ENCODE measurements around the gene POLRMT.

POLRMT gene

DNA sequence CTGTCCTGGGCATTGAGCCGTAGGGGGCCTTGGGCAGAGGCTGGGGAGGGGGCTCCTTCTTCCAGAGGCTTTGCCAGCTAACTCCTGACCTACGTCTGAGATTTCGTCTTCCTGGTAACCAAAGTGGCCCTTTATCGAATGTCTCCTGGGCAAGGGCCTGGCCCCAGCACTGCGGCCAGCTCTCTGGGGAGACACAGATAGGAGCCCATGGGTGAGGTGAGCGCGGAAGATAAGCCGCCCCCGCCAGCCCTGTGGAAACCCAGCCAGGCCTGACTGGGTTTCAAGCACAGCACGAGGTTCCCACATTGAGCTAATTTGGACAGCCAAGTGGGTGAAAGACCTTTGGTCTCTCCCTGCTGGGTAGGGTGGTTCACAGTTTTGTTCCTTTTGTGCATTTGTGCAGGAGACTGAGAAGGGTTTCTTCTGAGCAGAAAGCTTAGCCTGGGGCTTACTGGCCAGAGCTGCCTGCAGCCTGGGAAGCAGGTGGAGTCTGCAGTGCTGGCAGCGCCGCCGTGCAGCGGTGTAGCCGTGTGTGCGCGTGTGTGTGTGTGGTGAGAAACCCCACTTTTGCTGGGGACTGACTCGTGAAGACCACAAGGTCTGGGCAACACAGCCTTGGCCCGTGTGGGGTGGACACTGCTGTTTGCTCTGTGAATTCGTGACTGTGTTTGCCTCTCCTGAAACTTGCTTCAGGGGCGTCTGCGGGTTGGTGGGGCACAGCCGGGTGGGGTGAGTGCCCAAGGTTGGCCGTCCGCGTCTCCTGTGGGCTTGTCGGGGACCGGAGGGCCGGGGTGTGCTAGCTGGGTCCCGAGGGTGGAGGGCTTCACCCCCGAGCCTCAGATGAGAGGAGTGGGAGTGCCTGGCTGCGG lies 58.4 kb downstream of the POLRMT start:
- DNase-seq, result no peak

DNA sequence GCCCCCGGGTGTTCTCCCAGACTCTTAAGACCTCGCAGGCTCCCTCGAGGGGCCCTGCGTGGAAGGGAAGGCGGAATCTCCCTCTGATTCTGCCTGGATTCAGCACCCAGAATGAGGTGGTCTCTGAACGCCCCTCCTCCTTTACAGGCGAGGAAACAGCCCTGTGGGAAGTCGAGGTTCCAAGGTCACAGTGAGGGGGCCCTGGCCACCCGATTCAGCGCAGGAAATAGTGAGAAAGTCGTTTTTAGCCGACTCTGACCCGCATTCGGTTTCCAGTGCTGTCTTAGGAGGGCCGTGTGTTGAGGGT lies 59.9 kb downstream of the POLRMT start:
- DNase-seq, result no peak

DNA sequence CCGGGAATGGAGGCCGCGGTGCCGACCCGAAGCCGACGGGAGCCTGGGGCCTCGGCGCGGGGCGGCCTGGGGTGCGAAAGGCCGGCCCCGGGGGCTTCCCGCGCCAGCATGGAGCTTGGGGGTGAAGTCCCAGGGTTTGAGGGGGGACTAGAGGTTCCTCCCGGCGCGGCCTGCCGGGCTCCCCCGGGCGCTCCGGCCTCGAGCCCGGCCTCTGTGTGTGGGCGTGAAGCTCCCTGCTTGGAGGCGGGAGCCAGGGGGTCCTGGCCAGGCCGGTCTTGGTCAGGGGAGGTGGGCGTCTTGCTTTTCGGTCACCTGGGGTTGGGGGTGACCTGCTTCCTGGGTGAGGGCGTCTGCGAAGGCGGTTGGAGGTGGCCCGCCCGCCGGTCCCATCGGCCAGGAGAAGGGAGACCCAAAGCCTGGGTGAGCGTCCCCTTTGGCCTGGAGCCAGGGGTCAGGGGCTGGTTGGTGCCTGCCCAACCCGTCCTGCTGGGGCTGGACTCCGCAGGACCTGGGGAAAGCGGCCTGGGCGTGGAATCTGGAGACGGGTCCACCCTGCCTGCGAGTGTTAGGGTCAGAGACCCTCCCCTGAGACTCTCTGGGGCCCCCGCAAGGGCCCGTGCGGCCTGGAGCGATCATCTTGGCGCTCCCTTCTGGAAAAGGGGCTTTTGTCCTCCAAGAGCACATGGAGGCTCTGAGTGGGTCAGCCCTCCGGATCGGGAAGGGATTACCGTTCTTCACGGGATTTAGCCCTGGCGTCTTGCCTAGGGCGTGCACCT lies 60.4 kb downstream of the POLRMT start:
- no peak for DNase-seq

DNA sequence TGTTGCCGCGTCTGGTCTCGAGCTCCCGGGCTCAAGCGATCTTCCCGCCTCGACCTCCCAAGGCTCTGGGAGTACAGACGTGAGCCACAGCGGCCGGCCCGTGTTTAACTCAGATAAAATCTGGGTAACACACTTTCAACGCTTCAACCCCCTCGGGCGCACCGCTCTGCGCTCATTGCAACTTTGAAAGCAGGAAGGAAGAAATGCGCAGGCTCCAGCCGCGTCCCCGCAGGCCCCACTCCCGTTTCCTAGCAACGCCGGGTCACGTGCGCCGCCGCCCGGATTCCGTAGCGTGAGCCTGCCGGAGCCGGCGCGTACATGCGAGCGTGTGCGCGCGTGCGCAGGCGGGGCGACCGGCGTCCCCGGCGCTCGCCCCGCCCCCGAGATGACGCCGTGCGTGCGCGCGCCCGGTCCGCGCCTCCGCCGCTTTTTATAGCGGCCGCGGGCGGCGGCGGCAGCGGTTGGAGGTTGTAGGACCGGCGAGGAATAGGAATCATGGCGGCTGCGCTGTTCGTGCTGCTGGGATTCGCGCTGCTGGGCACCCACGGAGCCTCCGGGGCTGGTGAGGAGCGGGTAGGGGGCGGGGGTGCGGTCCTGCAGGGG lies 61.1 kb downstream of the POLRMT start, which contains the start of gene BSG:
Gene BSG (plus strand): TSS at position 457 of the 603 bp plus-strand sequence. CDS start 39 bp downstream, at position 496.
- peak; percentile 99 for DNase-seq

DNA sequence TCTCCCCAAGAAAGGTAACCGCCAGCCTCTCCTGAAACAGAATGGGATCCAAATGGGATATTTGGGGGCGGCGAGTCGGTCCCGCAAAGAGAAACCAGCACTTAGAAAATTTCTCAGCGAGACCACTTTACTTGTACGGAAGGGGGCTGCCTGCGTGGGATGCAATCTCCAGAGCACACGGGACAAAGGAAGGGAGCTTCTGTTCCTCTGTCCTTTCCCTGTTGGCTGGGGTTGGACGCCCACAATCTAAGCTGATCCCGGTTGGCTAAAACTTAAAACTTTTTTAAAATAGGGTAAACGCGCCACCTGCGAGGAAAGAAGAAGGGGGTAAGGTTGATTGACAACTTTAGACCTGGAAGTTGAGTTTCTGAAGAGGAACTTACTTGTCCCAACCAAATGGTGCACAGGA lies 61.8 kb downstream of the POLRMT start:
- DNase-seq, result no peak

DNA sequence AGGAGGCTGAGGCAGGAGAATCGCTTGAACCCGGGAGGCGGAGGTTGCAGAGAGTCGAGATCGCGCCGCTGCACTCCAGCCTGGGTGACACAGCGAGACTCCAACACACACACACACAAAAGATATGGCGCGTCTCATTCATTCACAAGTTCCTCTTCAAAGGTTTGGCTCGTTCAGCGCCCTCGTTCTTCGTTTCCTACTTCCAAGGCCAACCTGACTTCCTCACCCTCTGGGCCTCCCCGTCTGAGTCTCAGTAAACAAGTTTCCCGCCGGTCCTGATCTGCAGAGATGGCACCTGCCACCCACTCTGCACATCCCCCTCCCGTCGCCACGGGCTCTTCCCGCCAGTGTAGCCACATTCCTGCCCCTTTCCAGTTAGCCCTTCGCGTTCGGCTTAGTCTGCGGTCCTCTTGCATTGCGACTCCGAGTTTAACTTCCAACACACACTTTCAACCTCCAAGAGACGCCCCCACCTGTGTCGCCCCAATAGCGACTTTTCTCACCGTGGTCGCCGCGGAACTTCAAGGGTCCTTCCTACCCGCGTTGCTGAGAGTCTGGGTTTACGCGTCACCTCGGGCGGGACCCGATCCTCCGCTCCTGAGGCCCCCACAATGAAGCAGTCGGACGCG lies 62.3 kb downstream of the POLRMT start:
- DNase-seq, result peak; percentile 68

DNA sequence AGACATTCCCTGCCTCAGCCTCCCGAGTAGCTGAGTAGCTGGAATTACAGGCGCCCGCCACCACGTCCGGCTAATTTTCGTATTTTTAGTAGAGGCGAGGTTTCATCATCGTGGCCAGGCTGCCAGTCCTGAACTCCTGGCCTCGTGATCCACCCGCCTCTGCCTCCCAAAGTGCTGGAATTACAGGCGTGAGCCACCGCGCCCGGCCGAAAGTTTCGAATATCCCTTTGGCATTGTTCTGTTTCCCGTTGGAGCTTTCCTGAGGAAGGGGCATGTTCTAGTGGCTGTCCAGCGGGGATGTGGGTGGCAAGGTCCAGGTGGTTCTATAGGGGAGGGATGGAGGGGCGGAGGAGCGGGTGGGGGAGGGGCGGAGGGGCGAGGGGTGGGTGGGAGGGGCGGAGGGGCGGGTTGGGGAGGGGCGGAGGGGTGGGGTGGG lies 63.1 kb downstream of the POLRMT start:
- DNase-seq, result no peak

DNA sequence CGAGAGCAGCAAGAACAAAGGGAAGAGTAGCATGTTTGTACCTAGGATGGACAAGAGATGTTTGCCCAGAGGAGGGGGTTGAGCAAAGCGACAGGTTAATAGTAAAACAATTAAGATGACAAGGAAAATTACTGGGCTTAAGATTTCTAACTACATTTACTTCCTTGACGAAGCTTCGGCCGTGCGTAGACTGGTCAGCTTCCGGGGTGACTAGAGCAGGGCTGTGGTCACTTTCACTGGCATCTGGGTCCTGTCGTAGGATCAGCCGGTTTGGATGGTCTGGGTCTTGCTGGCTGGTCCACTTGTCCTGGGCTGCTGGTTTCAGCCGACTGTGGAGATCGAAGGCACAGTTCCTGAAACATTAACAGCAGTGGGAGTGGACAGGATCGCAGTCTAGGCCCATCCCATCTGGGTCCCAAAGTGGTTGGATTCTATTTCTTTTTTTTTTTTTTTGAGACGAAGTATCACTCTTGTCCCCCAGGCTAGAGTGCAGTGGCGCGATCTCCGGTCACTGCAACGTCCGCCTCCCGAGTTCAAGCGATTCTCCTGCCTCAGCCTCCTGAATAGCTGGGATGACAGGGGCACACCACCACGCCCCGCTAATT lies 65.9 kb downstream of the POLRMT start:
- DNase-seq, result no peak
